BLaER1 treated with 17β-estradiol and CSF1 and Interleukin-3, amounts not matched to agents 10 nM and 100 nM (cell line): ENCODE results near the gene NUP214.
A peak's percentile ranks its signal among the peaks of the same experiment; 100 is the strongest.

Experiments used
- H3K27ac ChIP-seq, 11 experiments: shearing (Covaris generic); formaldehyde crosslinking; 2 replicates each; pipeline ENCODE4 v1.8.1; 2022
- H3K27me3 ChIP-seq, 11 experiments: shearing (Covaris generic); formaldehyde crosslinking; 2 replicates each; pipeline ENCODE4 v1.8.1; 2022
- H3K36me3 ChIP-seq, 11 experiments: shearing (Covaris generic); formaldehyde crosslinking; 2 replicates each; pipeline ENCODE4 v1.8.1; 2022
- H3K4me1 ChIP-seq, 10 experiments: shearing (Covaris generic); formaldehyde crosslinking; 2 replicates each; pipeline ENCODE4 v1.8.1; 2022
- H3K4me2 ChIP-seq, 11 experiments: shearing (Covaris generic); formaldehyde crosslinking; 2 replicates each; pipeline ENCODE4 v1.8.1; 2022
- H3K4me3 ChIP-seq, 10 experiments: shearing (Covaris generic); formaldehyde crosslinking; 2 replicates each; pipeline ENCODE4 v1.8.1; 2022
- H3K9ac ChIP-seq, 11 experiments: shearing (Covaris generic); formaldehyde crosslinking; 2 replicates each; pipeline ENCODE4 v1.8.1; 2022
- H3K9me3 ChIP-seq, 11 experiments: shearing (Covaris generic); formaldehyde crosslinking; replicated peaks in 1 of 11; 2 replicates each; pipeline ENCODE4 v1.8.1; 2022
- H4K20me1 ChIP-seq, 11 experiments: shearing (Covaris generic); formaldehyde crosslinking; 2 replicates each; pipeline ENCODE4 v1.8.1; 2022
- Cebpa-rat ChIP-seq, 11 experiments: shearing (Covaris generic); IDR thresholded peaks; 2 replicates each; pipeline ENCODE4 v1.8.1; 2022

Gene NUP214

GRCh38 chr9:131216806-131217205 lies 91.4 kb downstream of the NUP214 start:
- H3K27me3 ChIP-seq, result no peaks in the 10 kb centered on the region
- H4K20me1 ChIP-seq, result no peaks in the 10 kb centered on the region; a peak in 1 of 22 replicates
- H3K4me3 ChIP-seq, result no peak overlapping the region
- no peak overlapping the region for H3K9ac ChIP-seq
- peaks cover 45 to 89% (median 72%) of the 10 kb centered on the region in 11 experiments for H3K36me3 ChIP-seq
- H3K27ac ChIP-seq, result no peak overlapping the region
- no peak overlapping the region for H3K4me2 ChIP-seq
- peaks cover 9 to 13% (median 11%) of the 10 kb centered on the region in 11 experiments for H3K9me3 ChIP-seq
- TF ChIP-seq Cebpa-rat (IDR thresholded peaks at IDR 0.05), result no peak
- peaks cover 0 to 27% (median 0%) of the 10 kb centered on the region in 10 experiments; a peak in 6 of 20 replicates for H3K4me1 ChIP-seq

- peaks cover 0 to 27% (median 0%) of the 10 kb centered on the region in 10 experiments; a peak in 6 of 20 replicates for H3K4me1 ChIP-seq
- no peak overlapping the region for H3K9ac ChIP-seq
- H3K4me3 ChIP-seq, result no peak overlapping the region
- no peak for TF ChIP-seq Cebpa-rat (IDR thresholded peaks at IDR 0.05)
- H4K20me1 ChIP-seq, result no peaks in the 10 kb centered on the region; a peak in 1 of 22 replicates
- H3K9me3 ChIP-seq, result peaks cover 2 to 6% (median 4%) of the 10 kb centered on the region in 11 experiments
- peaks cover 42 to 89% (median 68%) of the 10 kb centered on the region in 11 experiments for H3K36me3 ChIP-seq
- H3K27ac ChIP-seq, result no peak overlapping the region
- H3K4me2 ChIP-seq, result no peak overlapping the region
- no peaks in the 10 kb centered on the region for H3K27me3 ChIP-seq
These were observed 92.1 kb downstream of the NUP214 start for GRCh38 chr9:131217331-131218031.

DNA sequence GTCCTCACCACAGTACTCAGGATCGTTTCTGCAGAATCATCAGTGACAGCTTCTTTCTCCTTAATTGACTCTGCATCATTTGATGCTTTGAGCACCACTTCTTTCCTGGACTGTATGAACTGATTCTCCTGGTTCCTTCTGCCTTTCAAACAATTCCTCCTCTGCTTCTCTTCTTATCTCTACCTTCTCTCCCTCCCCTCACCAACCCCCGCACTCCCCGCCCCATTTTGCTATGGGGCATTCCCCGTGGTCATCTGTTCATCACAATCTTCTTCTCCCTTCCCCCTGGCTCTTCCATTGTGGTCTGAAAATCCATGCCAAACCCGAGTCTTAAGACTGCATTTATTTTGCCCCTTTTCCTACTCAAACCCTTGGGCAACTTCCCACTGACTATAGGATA lies 93.0 kb downstream of the NUP214 start:
- Histone ChIP-seq H3K4me2 (no peak overlapping the region), H4K20me1 (no peaks in the 10 kb centered on the region; a peak in 1 of 22 replicates), H3K4me1 (peaks cover 0 to 26% (median 2%) of the 10 kb centered on the region in 10 experiments; a peak in 6 of 20 replicates), H3K9ac (no peak overlapping the region), H3K36me3 (peaks cover 40 to 90% (median 73%) of the 10 kb centered on the region in 11 experiments), H3K4me3 (no peak overlapping the region), H3K27me3 (no peaks in the 10 kb centered on the region), H3K9me3 (0 out of 22 replicates have a peak, but pooled peaks cover 0 to 3% (median 0%) of the 10 kb centered on the region in 11 experiments), H3K27ac (no peak overlapping the region)
- TF ChIP-seq Cebpa-rat (IDR thresholded peaks at IDR 0.05), result no peak

- no peak overlapping the region for H3K9ac ChIP-seq
- H4K20me1 ChIP-seq, result no peaks in the 10 kb centered on the region
- H3K4me3 ChIP-seq, result no peak overlapping the region
- TF ChIP-seq Cebpa-rat (IDR thresholded peaks at IDR 0.05), result no peak
- 0 out of 22 replicates have a peak, but pooled peaks cover 0 to 3% (median 0%) of the 10 kb centered on the region in 11 experiments for H3K9me3 ChIP-seq
- H3K36me3 ChIP-seq, result peaks cover 35 to 89% (median 67%) of the 10 kb centered on the region in 11 experiments
- H3K27ac ChIP-seq, result no peak overlapping the region
- H3K4me1 ChIP-seq, result peaks cover under 1 to 18% (median 9%) of the 10 kb centered on the region in 10 experiments; a peak in 19 of 20 replicates
- no peak overlapping the region for H3K4me2 ChIP-seq
- no peaks in the 10 kb centered on the region for H3K27me3 ChIP-seq
These were observed 95.1 kb downstream of the NUP214 start for GRCh38 chr9:131220485-131220884.

GRCh38 chr9:131222460-131222859 lies 97.1 kb downstream of the NUP214 start:
- Histone ChIP-seq H3K36me3 (peaks cover 26 to 70% (median 50%) of the 10 kb centered on the region in 11 experiments), H3K4me1 (peaks cover 20 to 38% (median 28%) of the 10 kb centered on the region in 10 experiments), H3K4me3 (no peak overlapping the region), H4K20me1 (no peaks in the 10 kb centered on the region), H3K4me2 (no peak overlapping the region), H3K9me3 (0 out of 22 replicates have a peak, but pooled peaks cover 0 to 3% (median 0%) of the 10 kb centered on the region in 11 experiments), H3K27me3 (no peaks in the 10 kb centered on the region), H3K9ac (no peak overlapping the region), H3K27ac (no peak overlapping the region)
- no peak for TF ChIP-seq Cebpa-rat (IDR thresholded peaks at IDR 0.05)

DNA sequence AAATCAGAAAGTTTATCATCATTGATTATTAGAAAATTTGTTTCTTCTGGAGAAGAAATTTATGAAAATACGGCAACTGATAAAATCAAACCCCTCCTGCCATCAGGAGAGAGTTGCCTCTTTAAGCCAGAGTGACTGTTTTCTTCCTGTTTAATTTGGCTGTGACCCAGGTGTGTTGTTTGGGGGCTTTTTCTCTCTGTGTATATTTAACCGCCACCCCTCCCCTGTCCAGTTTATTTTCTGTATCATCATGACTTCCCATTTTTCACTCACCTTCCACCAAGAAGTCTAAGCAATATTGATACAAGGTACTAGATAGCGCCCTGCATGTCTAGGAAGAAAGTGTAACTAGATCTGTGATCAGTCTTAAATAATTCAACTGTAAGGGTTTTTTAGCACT lies 100.8 kb downstream of the NUP214 start:
- Histone ChIP-seq H4K20me1 (peaks cover 0 to 10% (median 0%) of the 10 kb centered on the region in 11 experiments; a peak in 3 of 22 replicates), H3K4me1 (peaks cover 43 to 63% (median 56%) of the 10 kb centered on the region in 10 experiments), H3K4me3 (no peak overlapping the region), H3K27ac (peak overlapping the region in 5 of 11 experiments; percentile 3 to 94 (median 86); a peak in 8 of 22 replicates), H3K9me3 (0 out of 22 replicates have a peak, but pooled peaks cover 0 to under 1% (median 0%) of the 10 kb centered on the region in 11 experiments), H3K27me3 (no peaks in the 10 kb centered on the region), H3K4me2 (peak overlapping the region; percentile 83 to 99 (median 95)), H3K9ac (peak overlapping the region in 1 of 11 experiments; percentile 8; a peak in 1 of 22 replicates), H3K36me3 (peaks cover 18 to 60% (median 46%) of the 10 kb centered on the region in 11 experiments)
- TF ChIP-seq Cebpa-rat (IDR thresholded peaks at IDR 0.05), result no peak

- Histone ChIP-seq H3K4me2 (peak overlapping the region; percentile 83 to 99 (median 95)), H3K9me3 (no peaks in the 10 kb centered on the region)
These were observed 101.9 kb downstream of the NUP214 start for GRCh38 chr9:131227112-131227958.

DNA sequence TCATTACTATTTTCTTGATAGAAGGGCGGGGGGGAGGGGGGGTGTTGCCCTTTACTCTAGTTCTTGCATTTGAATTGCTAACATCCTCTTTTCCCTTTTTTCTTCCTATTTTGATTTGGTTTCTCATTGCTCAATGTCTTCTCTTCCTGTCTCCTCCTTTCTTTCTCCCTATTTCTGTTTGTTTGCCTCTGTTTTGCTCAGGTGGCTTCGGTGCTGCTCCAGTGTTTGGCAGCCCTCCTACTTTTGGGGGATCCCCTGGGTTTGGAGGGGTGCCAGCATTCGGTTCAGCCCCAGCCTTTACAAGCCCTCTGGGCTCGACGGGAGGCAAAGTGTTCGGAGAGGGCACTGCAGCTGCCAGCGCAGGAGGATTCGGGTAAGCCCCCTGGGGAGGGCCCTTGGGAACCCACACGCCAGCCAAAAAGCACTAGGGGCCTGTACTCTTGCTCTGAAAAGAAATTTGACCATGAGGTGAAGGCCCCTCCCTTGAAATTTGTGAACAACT lies 102.6 kb downstream of the NUP214 start:
- peak overlapping the region in 9 of 10 experiments; percentile 27 to 77 (median 66); a peak in 17 of 20 replicates for H3K4me3 ChIP-seq
- H3K9me3 ChIP-seq, result no peaks in the 10 kb centered on the region
- H4K20me1 ChIP-seq, result peaks cover 0 to 19% (median 0%) of the 10 kb centered on the region in 11 experiments; a peak in 5 of 22 replicates
- TF ChIP-seq Cebpa-rat (IDR thresholded peaks at IDR 0.05), result peak in 2 of 11 experiments; percentile 20 to 27; a peak in 1 of 22 replicates
- peaks cover 31 to 62% (median 53%) of the 10 kb centered on the region in 11 experiments for H3K36me3 ChIP-seq
- peak overlapping the region; percentile 43 to 94 (median 86) for H3K27ac ChIP-seq
- no peaks in the 10 kb centered on the region for H3K27me3 ChIP-seq
- H3K4me2 ChIP-seq, result peak overlapping the region; percentile 83 to 99 (median 95)
- peak overlapping the region; percentile 52 to 86 (median 83) for H3K9ac ChIP-seq
- peaks cover 43 to 78% (median 62%) of the 10 kb centered on the region in 10 experiments for H3K4me1 ChIP-seq

More at GRCh38 chr9:131227112-131227958, 101.9 kb downstream of the NUP214 start:
- no peaks in the 10 kb centered on the region for H3K27me3 ChIP-seq
- peaks cover 26 to 62% (median 53%) of the 10 kb centered on the region in 11 experiments for H3K36me3 ChIP-seq
- peaks cover 43 to 74% (median 62%) of the 10 kb centered on the region in 10 experiments for H3K4me1 ChIP-seq
- peak overlapping the region; percentile 48 to 94 (median 86); a peak in 20 of 22 replicates for H3K27ac ChIP-seq
- H4K20me1 ChIP-seq, result peaks cover 0 to 15% (median 0%) of the 10 kb centered on the region in 11 experiments; a peak in 4 of 22 replicates
- peak overlapping the region in 9 of 10 experiments; percentile 3 to 77 (median 66); a peak in 17 of 20 replicates for H3K4me3 ChIP-seq
- H3K9ac ChIP-seq, result peak overlapping the region; percentile 59 to 86 (median 79); a peak in 21 of 22 replicates
- peak in 1 of 11 experiments; percentile 3; a peak in 1 of 22 replicates for TF ChIP-seq Cebpa-rat (IDR thresholded peaks at IDR 0.05)
